Body of pancreas (tissue), 4 donors: ENCODE data around the gene COQ4. TPM values are rescaled to one million over a fixed set of nuclear protein-coding genes. Genes with fewer than 3 reads are reported as not detected.
"Not testable (repeated sequence)": the region's sequence is repeated elsewhere in the genome, so short reads cannot be mapped to it uniquely, and the experiment has no call there.

Experiments
- ATAC-seq: fragments of 150-250 bp; one replicate; pipeline ENCODE4 v1.9.1; 2016
- DNase-seq, 4 donors: peaks; one replicate each; pipeline ENCODE4 v3.0.0-alpha.2; 2019
- H3K27ac ChIP-seq, 4 donors: fragments of 200-600 bp; sonication (generic); 1 replicate in 3 of 4; 2 replicates in 1 of 4; pipeline versions ENCODE4 v1.5.1 to v1.6.1; 2016 to 2019; ENCODE audit warnings: mild to moderate bottlenecking in 1 of 4, mixed read lengths in 1 of 4, moderate library complexity in 1 of 4
- H3K27me3 ChIP-seq, 2 donors: fragments of 200-600 bp; sonication (generic); one replicate each; pipeline ENCODE4 v1.6.0; 2016; ENCODE audit warnings: mild to moderate bottlenecking in 1 of 2
- H3K36me3 ChIP-seq, 2 donors: fragments of 200-600 bp; sonication (generic); replicated peaks in 1 of 2; 2 replicates each; pipeline ENCODE4 v1.5.1; 2016; ENCODE audit warnings: low read depth in 2 of 2; ENCODE audit not compliant: insufficient read depth in 1 of 2
- H3K4me1 ChIP-seq: fragments of 200-600 bp; sonication (generic); one replicate; pipeline ENCODE4 v1.6.0; 2016
- H3K4me3 ChIP-seq, 2 donors: fragments of 200-600 bp; sonication (generic); 1 replicate in 1 of 2; 2 replicates in 1 of 2; pipeline ENCODE4 v1.5.1; 2016 to 2019
- H3K9me3 ChIP-seq, 3 donors: fragments of 200-600 bp; sonication (generic); 1 replicate in 2 of 3; 2 replicates in 1 of 3; pipeline ENCODE4 v1.5.1; 2016
- CTCF ChIP-seq, 7 experiments: fragments of 450-650 bp in 4 of 7; fragments of 200-600 bp in 3 of 7; sonication (generic) in 3 of 7; IDR thresholded peaks; one replicate each; pipeline ENCODE4 v1.5.1; 2016 to 2019; ENCODE audit warnings: antibody characterized with exemption in 7 of 7
- POLR2A ChIP-seq, 3 donors: fragments of 450-650 bp; IDR thresholded peaks; one replicate each; pipeline ENCODE4 v1.6.1; 2016; ENCODE audit warnings: antibody characterized with exemption in 3 of 3, mild to moderate bottlenecking in 2 of 3
- WGBS, 2 donors: methylation state at CpG; one replicate each; pipeline ENCODE4 v1.1.5; 2017; 5-methylcytosine and 5-hydroxymethylcytosine counted together
- intact Hi-C: fragments of 100-400 bp; cut with DNase I; formaldehyde crosslinking; loops from one replicate; pipeline ENCODE4 v1.15.1; 2023
- total RNA-seq, 2 donors: library from RNA; depleted of rRNA; stranded (reverse); fragments of >200 nt; gene quantifications; one replicate each; pipeline ENCODE4 v1.1.0, GENCODE V29; 2016

COQ4 gene
- total RNA-seq, 2 donors from 2014 or later, result 37.4 to 89.7 TPM

- intact Hi-C loops, result no loop called here
- H3K27me3 ChIP-seq, result no peaks in the 10 kb centered on the region
- no peak overlapping the region for H3K27ac ChIP-seq
- no peaks in the 10 kb centered on the region for H3K4me1 ChIP-seq
- TF ChIP-seq CTCF (IDR thresholded peaks at IDR 0.05), result no peak
- TF ChIP-seq POLR2A (IDR thresholded peaks at IDR 0.05), result no peak
- DNase-seq (no peak), ATAC-seq (no peak)
- no peak overlapping the region for H3K4me3 ChIP-seq
- 0 to 72% methylated on average over 1 to 11 of the region's 11 CpGs for WGBS, 2 donors
- no peaks in the 10 kb centered on the region for H3K9me3 ChIP-seq
- no peaks in the 10 kb centered on the region for H3K36me3 ChIP-seq
Measured at GRCh38 chr9:128333451-128333869, 10.8 kb downstream of the COQ4 start.

DNA sequence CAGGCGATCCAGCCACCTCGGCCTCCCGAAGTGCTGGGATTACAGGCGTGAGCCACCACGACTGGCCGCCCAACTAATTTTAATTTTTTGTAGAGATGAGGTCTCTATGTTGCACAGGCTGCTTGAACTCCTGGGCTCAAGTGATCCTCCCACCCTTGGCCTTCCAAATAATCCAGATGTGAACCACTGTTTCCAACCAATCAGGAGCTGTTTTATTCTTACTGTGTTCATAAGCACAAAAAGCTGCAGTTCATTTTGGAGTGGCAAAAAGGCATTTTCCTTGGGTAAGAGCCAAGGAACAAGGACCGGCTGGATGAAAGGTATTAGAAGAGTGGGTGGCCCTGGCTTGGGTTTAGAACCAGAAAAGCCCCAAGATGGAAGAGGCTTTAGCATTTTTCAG is 12.5 kb downstream of the COQ4 start:
- TF ChIP-seq CTCF (IDR thresholded peaks at IDR 0.05), result no peak
- Histone ChIP-seq H3K9me3 (no peaks in the 10 kb centered on the region), H3K4me3 (no peak overlapping the region), H3K36me3 (no peaks in the 10 kb centered on the region), H3K27ac (no peak overlapping the region), H3K27me3 (no peaks in the 10 kb centered on the region), H3K4me1 (peaks cover 5% of the 10 kb centered on the region)
- ATAC-seq (no peak), DNase-seq (no peak)
- WGBS, 2 donors, result 84 to 85% methylated on average over 7 of the region's 7 CpGs
- intact Hi-C loops, result no loop called here

DNA sequence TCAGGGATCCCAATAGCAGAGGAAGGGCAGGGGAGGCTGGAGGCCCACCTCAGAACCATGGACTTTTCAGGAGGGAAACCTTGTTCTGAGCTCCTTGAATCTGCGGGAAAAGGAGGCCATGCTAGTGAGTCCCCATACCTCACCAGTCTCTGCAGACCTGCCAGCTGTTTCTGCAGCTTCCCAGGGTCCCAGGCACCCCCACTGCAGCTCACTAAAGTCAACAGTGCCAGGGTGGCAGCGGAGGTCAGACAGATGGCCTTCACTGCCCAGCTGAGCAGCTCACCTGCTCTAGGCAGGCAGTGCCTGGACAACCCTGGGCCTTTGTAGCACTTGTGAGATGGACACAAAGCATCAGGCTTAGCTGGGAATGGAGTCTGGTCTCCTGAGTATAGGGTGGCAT is 13.3 kb downstream of the COQ4 start:
- H3K27me3 ChIP-seq, result no peaks in the 10 kb centered on the region
- no peak overlapping the region for H3K4me3 ChIP-seq
- no peaks in the 10 kb centered on the region for H3K36me3 ChIP-seq
- H3K4me1 ChIP-seq, result peaks cover 5% of the 10 kb centered on the region
- no peak for ATAC-seq
- no peak for TF ChIP-seq CTCF (IDR thresholded peaks at IDR 0.05)
- TF ChIP-seq POLR2A (IDR thresholded peaks at IDR 0.05), result no peak
- no peaks in the 10 kb centered on the region for H3K9me3 ChIP-seq
- intact Hi-C loops, result no loop called here
- no peak overlapping the region for H3K27ac ChIP-seq
- DNase-seq, result no peak
- WGBS, 2 donors, result 0 to 76% methylated on average over 1 to 2 of the region's 2 CpGs

DNA sequence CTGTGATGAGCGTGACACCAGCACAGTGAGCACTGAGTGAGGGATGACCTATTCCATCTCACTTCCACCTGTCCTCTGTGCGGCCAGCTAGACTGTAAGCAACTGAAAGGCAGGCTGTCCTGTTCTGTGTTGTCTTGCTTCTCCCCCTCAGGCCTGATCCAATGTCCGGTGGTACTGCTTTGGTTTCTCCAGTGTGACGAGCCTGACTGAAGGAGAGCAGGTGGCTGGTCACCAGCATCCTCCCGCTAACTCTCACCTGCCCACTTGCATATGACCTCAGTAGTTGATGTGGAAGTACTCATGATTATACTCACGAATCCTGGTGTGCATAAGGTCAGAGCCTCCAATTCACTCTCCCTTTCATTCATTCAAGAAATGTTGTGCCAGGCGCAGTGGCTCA is 15.3 kb downstream of the COQ4 start:
- WGBS, 2 donors, result 79 to 84% methylated on average over 6 to 7 of the region's 7 CpGs

DNA sequence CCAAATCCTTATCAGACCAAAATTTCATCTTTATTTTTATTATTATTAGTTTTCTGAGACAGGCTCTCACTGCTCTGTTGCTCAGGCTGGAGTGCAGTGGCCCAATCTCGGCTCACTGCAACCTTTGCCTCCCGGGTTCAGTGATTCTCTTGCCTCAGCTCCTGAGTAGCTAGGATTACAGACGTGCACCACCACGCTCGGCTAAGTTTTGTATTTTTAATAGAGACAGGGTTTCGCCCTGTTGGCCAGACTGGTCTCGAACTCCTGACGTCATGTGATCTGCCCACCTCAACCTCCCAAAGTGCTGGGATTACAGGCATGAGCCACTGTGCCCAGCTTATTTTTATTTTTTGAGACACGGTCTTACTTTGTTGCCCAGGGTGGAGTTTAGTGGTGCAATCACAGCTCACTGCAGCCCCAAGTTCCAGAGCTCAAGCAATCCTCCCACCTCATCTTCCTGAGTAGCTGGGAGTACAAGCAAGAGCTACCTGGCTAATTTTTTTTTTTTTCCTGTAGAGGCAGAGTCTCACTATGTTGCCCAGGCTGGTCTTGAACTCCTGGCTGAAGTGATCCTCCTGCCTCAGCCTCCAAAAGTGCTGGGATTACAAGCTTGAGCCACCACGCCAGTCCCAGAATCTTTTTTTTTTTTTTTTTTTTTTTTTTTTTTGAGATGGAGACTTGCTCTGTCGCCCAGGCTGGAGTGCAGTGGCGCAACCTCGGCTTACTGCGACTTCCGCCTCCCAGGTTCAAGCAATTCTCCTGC is 16.4 kb downstream of the COQ4 start:
- WGBS, 2 donors, result 90 to 94% methylated on average over 15 of the region's 15 CpGs
- intact Hi-C loops, result not testable (repeated sequence)
- peak overlapping the region in 1 of 4 donors; percentile 76 for H3K27ac ChIP-seq

More for the DNA sequence above, 15.3 kb downstream of the COQ4 start:
- Histone ChIP-seq H3K4me3 (no peak overlapping the region), H3K9me3 (no peaks in the 10 kb centered on the region), H3K27ac (no peak overlapping the region), H3K4me1 (peaks cover 15% of the 10 kb centered on the region), H3K27me3 (no peaks in the 10 kb centered on the region), H3K36me3 (no peaks in the 10 kb centered on the region)
- no peak for ATAC-seq
- TF ChIP-seq CTCF (IDR thresholded peaks at IDR 0.05) (no peak), POLR2A (IDR thresholded peaks at IDR 0.05) (no peak)
- intact Hi-C loops, result no loop called here
- no peak for DNase-seq

More for the DNA sequence above, 16.4 kb downstream of the COQ4 start:
- ATAC-seq, DNase-seq, H3K36me3 ChIP-seq, H3K4me3 ChIP-seq, H3K9me3 ChIP-seq, H3K27me3 ChIP-seq: not testable (repeated sequence)
- H3K4me1 ChIP-seq, result peaks cover 15% of the 10 kb centered on the region
